Lower leg skin (tissue), 3 donors: Measurements from ENCODE around the gene LILRB5.
"Not testable (repeated sequence)": the region's sequence is repeated elsewhere in the genome, so short reads cannot be mapped to it uniquely, and the experiment has no call there.

Experiments used
- CTCF ChIP-seq, 3 donors: fragments of 450-650 bp; IDR thresholded peaks; one replicate each; pipeline ENCODE4 v1.5.1; 2016; ENCODE audit warnings: antibody characterized with exemption in 3 of 3, mild to moderate bottlenecking in 3 of 3, moderate library complexity in 2 of 3
- POLR2A ChIP-seq, 2 donors: fragments of 450-650 bp; IDR thresholded peaks; one replicate each; pipeline ENCODE4 v1.6.1; 2016 to 2017; ENCODE audit warnings: antibody characterized with exemption in 2 of 2, mild to moderate bottlenecking in 1 of 2, moderate library complexity in 1 of 2

GRCh38 chr19:54224619-54225018 lies 32.5 kb downstream of the LILRB5 start:
- TF ChIP-seq POLR2A, CTCF (IDR thresholded peaks at IDR 0.05): not testable (repeated sequence)
